Measurements from ENCODE around the gene FBXO39. TPM values are rescaled to one million over a fixed set of nuclear protein-coding genes. Genes with fewer than 3 reads are reported as not detected.
"Not testable (repeated sequence)": the region's sequence is repeated elsewhere in the genome, so short reads cannot be mapped to it uniquely, and the experiment has no call there.

The FBXO39 gene
- total RNA-seq (under 1 TPM; 0.20 to 0.25 TPM), polyA plus RNA-seq (under 1 TPM in 1 of 2 donors, not detected in 1; 0.14 TPM)

- H3K9me3 Mint-ChIP-seq: peaks cover 2 to 73% (median 63%) of the 10 kb centered on the region in 8 donors
- H3K27ac ChIP-seq (ENCODE audit: low read depth, low read length): no peak within 1 kb of the TSS
- H3K36me3 Mint-ChIP-seq: peaks cover 38 to 41% of the 10 kb centered on the region in 2 donors
- peaks cover 0 to 5% (median 5%) of the 10 kb centered on the region in 4 donors for H3K4me1 Mint-ChIP-seq
- POLR2A ChIA-PET (ENCODE audit: partially characterized antibody): no interaction called here
- intact Hi-C loops (cut with micrococcal nuclease): no loop called here
- peaks cover 14 to 20% of the 10 kb centered on the region in 2 donors for H3K27me3 Mint-ChIP-seq
- peak within 1 kb of the TSS in 1 of 7 donors; percentile 15 for H3K27ac Mint-ChIP-seq
- peaks cover 0 to 15% of the 10 kb centered on the region in 2 donors for H3K9me3 ChIP-seq (ENCODE audit: control insufficient read depth in 1 of 2, low read length in 2 of 2)
- peaks cover 23% of the 10 kb centered on the region for H3K36me3 ChIP-seq (ENCODE audit: insufficient read depth, low read length)
- H3K27me3 ChIP-seq (ENCODE audit: insufficient read depth, low read length): peaks cover 10% of the 10 kb centered on the region
- CTCF ChIA-PET (ENCODE audit: partially characterized antibody): no interaction called here
- no peaks in the 10 kb centered on the region for H3K4me1 ChIP-seq (ENCODE audit: insufficient read depth, low read length)
- no peak for DNase-seq
- H3K4me3 ChIP-seq (ENCODE audit: low read length in 2 of 2): no peak within 1 kb of the TSS
- peak within 1 kb of the TSS in 3 of 8 donors; percentile 9 to 18 (median 13) for H3K4me3 Mint-ChIP-seq
Measured at GRCh38 chr17:6775871-6776405, at the start of gene FBXO39. FBXO39 (plus strand) TSS chr17:6776215; CDS start chr17:6779869, 3,654 bp downstream.

GRCh38 chr17:6729531-6729930 lies 46.5 kb upstream of the FBXO39 start:
- no peak overlapping the region for H3K27ac ChIP-seq (ENCODE audit: low read depth, low read length)
- intact Hi-C loops (cut with micrococcal nuclease): no loop called here
- no peaks in the 10 kb centered on the region for H3K27me3 ChIP-seq (ENCODE audit: insufficient read depth, low read length)

GRCh38 chr17:6746665-6747064 lies 29.4 kb upstream of the FBXO39 start:
- H3K36me3 ChIP-seq (ENCODE audit: insufficient read depth, low read length); H3K4me3 Mint-ChIP-seq; H3K4me1 ChIP-seq (ENCODE audit: insufficient read depth, low read length); intact Hi-C loops (cut with micrococcal nuclease); H3K4me1 Mint-ChIP-seq; H3K27ac Mint-ChIP-seq; H3K27me3 ChIP-seq (ENCODE audit: insufficient read depth, low read length); H3K4me3 ChIP-seq (ENCODE audit: low read length in 2 of 2); POLR2A ChIA-PET (ENCODE audit: partially characterized antibody); H3K36me3 Mint-ChIP-seq; DNase-seq; H3K9me3 Mint-ChIP-seq; H3K27ac ChIP-seq (ENCODE audit: low read depth, low read length); CTCF ChIA-PET (ENCODE audit: partially characterized antibody); H3K9me3 ChIP-seq (ENCODE audit: control insufficient read depth in 1 of 2, low read length in 2 of 2): not testable (repeated sequence)
- H3K27me3 Mint-ChIP-seq: peaks cover 10 to 17% of the 10 kb centered on the region in 2 donors

More at GRCh38 chr17:6729531-6729930, 46.5 kb upstream of the FBXO39 start:
- DNase-seq: no peak
- H3K36me3 Mint-ChIP-seq: no peaks in the 10 kb centered on the region
- peaks cover 14 to 19% of the 10 kb centered on the region in 2 donors for H3K27me3 Mint-ChIP-seq
- Histone ChIP-seq H3K4me3 (ENCODE audit: low read length in 2 of 2) (no peak overlapping the region), H3K36me3 (ENCODE audit: insufficient read depth, low read length) (no peaks in the 10 kb centered on the region), H3K4me1 (ENCODE audit: insufficient read depth, low read length) (no peaks in the 10 kb centered on the region), H3K9me3 (ENCODE audit: control insufficient read depth in 1 of 2, low read length in 2 of 2) (no peaks in the 10 kb centered on the region)
- H3K27ac Mint-ChIP-seq: no peak overlapping the region
- H3K4me3 Mint-ChIP-seq: no peak overlapping the region
- H3K4me1 Mint-ChIP-seq: no peaks in the 10 kb centered on the region
- H3K9me3 Mint-ChIP-seq: peaks cover 0 to 1% (median 0%) of the 10 kb centered on the region in 8 donors
- CTCF ChIA-PET (ENCODE audit: partially characterized antibody): no interaction called here
- POLR2A ChIA-PET (ENCODE audit: partially characterized antibody): no interaction called here

- Mint-ChIP-seq H3K27ac (no peak overlapping the region), H3K4me3 (no peak overlapping the region), H3K27me3 (peaks cover 4 to 11% of the 10 kb centered on the region in 2 donors), H3K4me1 (peaks cover 13 to 17% (median 16%) of the 10 kb centered on the region in 4 donors), H3K36me3 (no peaks in the 10 kb centered on the region), H3K9me3 (no peaks in the 10 kb centered on the region)
- H3K27ac ChIP-seq (ENCODE audit: low read depth, low read length): no peak overlapping the region
- H3K9me3 ChIP-seq (ENCODE audit: control insufficient read depth in 1 of 2, low read length in 2 of 2): no peaks in the 10 kb centered on the region
- POLR2A ChIA-PET (ENCODE audit: partially characterized antibody): no interaction called here
- no peaks in the 10 kb centered on the region for H3K36me3 ChIP-seq (ENCODE audit: insufficient read depth, low read length)
- no peaks in the 10 kb centered on the region for H3K27me3 ChIP-seq (ENCODE audit: insufficient read depth, low read length)
- no peak for DNase-seq
- no peak overlapping the region for H3K4me3 ChIP-seq (ENCODE audit: low read length in 2 of 2)
- intact Hi-C loops (cut with micrococcal nuclease): no loop called here
- CTCF ChIA-PET (ENCODE audit: partially characterized antibody): interaction anchor here (0.7 kb wide), 1 partner anchor 94 kb away, joined by 3 read pairs; no protein-coding TSS in a partner anchor
- H3K4me1 ChIP-seq (ENCODE audit: insufficient read depth, low read length): peaks cover 14% of the 10 kb centered on the region
Measured at GRCh38 chr17:6748617-6749016, 27.4 kb upstream of the FBXO39 start.

- H3K27ac ChIP-seq (ENCODE audit: low read depth, low read length): no peak overlapping the region
- POLR2A ChIA-PET (ENCODE audit: partially characterized antibody): no interaction called here
- no peaks in the 10 kb centered on the region for H3K36me3 ChIP-seq (ENCODE audit: insufficient read depth, low read length)
- H3K4me3 ChIP-seq (ENCODE audit: low read length in 2 of 2): no peak overlapping the region
- no peak overlapping the region for H3K4me3 Mint-ChIP-seq
- no peak for DNase-seq
- no peaks in the 10 kb centered on the region for H3K9me3 ChIP-seq (ENCODE audit: control insufficient read depth in 1 of 2, low read length in 2 of 2)
- CTCF ChIA-PET (ENCODE audit: partially characterized antibody): interaction anchor here (1.7 kb wide), 1 partner anchor 94 kb away, joined by 10 read pairs; no protein-coding TSS in a partner anchor
- H3K27ac Mint-ChIP-seq: peak overlapping the region in 2 of 7 donors; percentile 29 to 55
- no peaks in the 10 kb centered on the region for H3K27me3 ChIP-seq (ENCODE audit: insufficient read depth, low read length)
- no peaks in the 10 kb centered on the region for H3K36me3 Mint-ChIP-seq
- intact Hi-C loops (cut with micrococcal nuclease): no loop called here
- H3K4me1 Mint-ChIP-seq: peaks cover 15 to 25% (median 20%) of the 10 kb centered on the region in 4 donors
- H3K27me3 Mint-ChIP-seq: peaks cover 0 to 3% of the 10 kb centered on the region in 2 donors
- peaks cover 19% of the 10 kb centered on the region for H3K4me1 ChIP-seq (ENCODE audit: insufficient read depth, low read length)
- H3K9me3 Mint-ChIP-seq: no peaks in the 10 kb centered on the region
Measured at GRCh38 chr17:6749519-6749918, 26.5 kb upstream of the FBXO39 start.

GRCh38 chr17:6752068-6752909 lies 23.7 kb upstream of the FBXO39 start:
- no peak for DNase-seq
- peak overlapping the region in 3 of 8 donors; percentile 63 to 75 (median 74) for H3K4me3 Mint-ChIP-seq
- intact Hi-C loops (cut with micrococcal nuclease): loop anchor here (10.0 kb wide), 1 partner anchor 107 kb away; the partner anchor contains the start of genes KIAA0753 and TXNDC17

GRCh38 chr17:6753006-6753445 lies 23.0 kb upstream of the FBXO39 start:
- CTCF ChIA-PET (ENCODE audit: partially characterized antibody): no interaction called here
- H3K4me1 ChIP-seq (ENCODE audit: insufficient read depth, low read length): peaks cover 42% of the 10 kb centered on the region
- intact Hi-C loops (cut with micrococcal nuclease): loop anchor here (10.0 kb wide), 1 partner anchor 108 kb away; the partner anchor contains the start of genes KIAA0753 and TXNDC17
- POLR2A ChIA-PET (ENCODE audit: partially characterized antibody): no interaction called here
- no peaks in the 10 kb centered on the region for H3K9me3 Mint-ChIP-seq
- H3K4me3 Mint-ChIP-seq: peak overlapping the region; percentile 4 to 75 (median 62)
- no peak overlapping the region for H3K27ac ChIP-seq (ENCODE audit: low read depth, low read length)
- H3K4me3 ChIP-seq (ENCODE audit: low read length in 2 of 2): no peak overlapping the region
- no peaks in the 10 kb centered on the region for H3K27me3 Mint-ChIP-seq
- H3K9me3 ChIP-seq (ENCODE audit: control insufficient read depth in 1 of 2, low read length in 2 of 2): no peaks in the 10 kb centered on the region
- peaks cover 31 to 57% (median 47%) of the 10 kb centered on the region in 4 donors for H3K4me1 Mint-ChIP-seq
- H3K36me3 Mint-ChIP-seq: peaks cover 10 to 18% of the 10 kb centered on the region in 2 donors
- peak; percentile 42 to 70 (median 63) for DNase-seq
- no peaks in the 10 kb centered on the region for H3K36me3 ChIP-seq (ENCODE audit: insufficient read depth, low read length)
- peak overlapping the region; percentile 82 to 95 (median 87) for H3K27ac Mint-ChIP-seq
- no peaks in the 10 kb centered on the region for H3K27me3 ChIP-seq (ENCODE audit: insufficient read depth, low read length)

More at GRCh38 chr17:6752068-6752909, 23.7 kb upstream of the FBXO39 start:
- no peaks in the 10 kb centered on the region for H3K36me3 ChIP-seq (ENCODE audit: insufficient read depth, low read length)
- no peak overlapping the region for H3K27ac ChIP-seq (ENCODE audit: low read depth, low read length)
- Mint-ChIP-seq H3K4me1 (peaks cover 25 to 50% (median 40%) of the 10 kb centered on the region in 4 donors), H3K27me3 (no peaks in the 10 kb centered on the region), H3K9me3 (no peaks in the 10 kb centered on the region), H3K36me3 (peaks cover 3 to 12% of the 10 kb centered on the region in 2 donors), H3K27ac (peak overlapping the region; percentile 82 to 95 (median 87))
- no peaks in the 10 kb centered on the region for H3K27me3 ChIP-seq (ENCODE audit: insufficient read depth, low read length)
- peaks cover 35% of the 10 kb centered on the region for H3K4me1 ChIP-seq (ENCODE audit: insufficient read depth, low read length)
- no peaks in the 10 kb centered on the region for H3K9me3 ChIP-seq (ENCODE audit: control insufficient read depth in 1 of 2, low read length in 2 of 2)
- H3K4me3 ChIP-seq (ENCODE audit: low read length in 2 of 2): no peak overlapping the region
- ChIA-PET POLR2A (ENCODE audit: partially characterized antibody) (no interaction called here), CTCF (ENCODE audit: partially characterized antibody) (no interaction called here)
